ENCODE data around the gene SENP6.
"Not testable (repeated sequence)": the region's sequence is repeated elsewhere in the genome, so short reads cannot be mapped to it uniquely, and the experiment has no call there.

SENP6 gene

GRCh38 chr6:75656479-75656878 lies 54.8 kb downstream of the SENP6 start:
- DNase-seq (ENCODE audit: low read depth in 3 of 3) = no peak

GRCh38 chr6:75657327-75657726 lies 55.6 kb downstream of the SENP6 start:
- DNase-seq (ENCODE audit: low read depth in 3 of 3) = no peak

- no peak for DNase-seq (ENCODE audit: low read depth in 3 of 3)
Observed at GRCh38 chr6:75666592-75666991, 64.9 kb downstream of the SENP6 start.

GRCh38 chr6:75673884-75674283 lies 72.2 kb downstream of the SENP6 start:
- DNase-seq (ENCODE audit: low read depth in 3 of 3) = no peak

GRCh38 chr6:75676377-75676776 lies 74.7 kb downstream of the SENP6 start:
- no peak for DNase-seq (ENCODE audit: low read depth in 3 of 3)

- DNase-seq (ENCODE audit: low read depth in 3 of 3) = not testable (repeated sequence)
Observed at GRCh38 chr6:75682548-75682947, 80.9 kb downstream of the SENP6 start.

GRCh38 chr6:75683005-75683404 lies 81.3 kb downstream of the SENP6 start:
- not testable (repeated sequence) for DNase-seq (ENCODE audit: low read depth in 3 of 3)

GRCh38 chr6:75687535-75687934 lies 85.9 kb downstream of the SENP6 start:
- DNase-seq (ENCODE audit: low read depth in 3 of 3) = not testable (repeated sequence)

GRCh38 chr6:75687937-75688336 lies 86.3 kb downstream of the SENP6 start:
- DNase-seq (ENCODE audit: low read depth in 3 of 3) = not testable (repeated sequence)

- DNase-seq (ENCODE audit: low read depth in 3 of 3) = no peak
Observed at GRCh38 chr6:75689576-75689975, 87.9 kb downstream of the SENP6 start.

- DNase-seq (ENCODE audit: low read depth in 3 of 3) = no peak
Observed at GRCh38 chr6:75691012-75691411, 89.3 kb downstream of the SENP6 start.

GRCh38 chr6:75693534-75693933 lies 91.9 kb downstream of the SENP6 start:
- no peak for DNase-seq (ENCODE audit: low read depth in 3 of 3)

- no peak for DNase-seq (ENCODE audit: low read depth in 3 of 3)
Observed at GRCh38 chr6:75694406-75694805, 92.7 kb downstream of the SENP6 start.

- DNase-seq (ENCODE audit: low read depth in 3 of 3) = not testable (repeated sequence)
Observed at GRCh38 chr6:75708334-75708733, 106.7 kb downstream of the SENP6 start.

GRCh38 chr6:75711173-75711572 lies 109.5 kb downstream of the SENP6 start:
- DNase-seq (ENCODE audit: low read depth in 3 of 3) = no peak

- DNase-seq (ENCODE audit: low read depth in 3 of 3) = no peak
Observed at GRCh38 chr6:75719133-75719532, 117.5 kb downstream of the SENP6 start.

GRCh38 chr6:75723382-75723781 lies 121.7 kb downstream of the SENP6 start:
- no peak for DNase-seq (ENCODE audit: low read depth in 3 of 3)

- no peak for DNase-seq (ENCODE audit: low read depth in 3 of 3)
Observed at GRCh38 chr6:75727206-75727605, 125.5 kb downstream of the SENP6 start.

- DNase-seq (ENCODE audit: low read depth in 3 of 3) = not testable (repeated sequence)
Observed at GRCh38 chr6:75731029-75731428, 129.3 kb downstream of the SENP6 start.

- no peak for DNase-seq (ENCODE audit: low read depth in 3 of 3)
Observed at GRCh38 chr6:75735491-75736186, 134.0 kb downstream of the SENP6 start.

GRCh38 chr6:75743971-75744370 lies 142.3 kb downstream of the SENP6 start:
- DNase-seq (ENCODE audit: low read depth in 3 of 3) = no peak

GRCh38 chr6:75745404-75745803 lies 143.7 kb downstream of the SENP6 start:
- no peak for DNase-seq (ENCODE audit: low read depth in 3 of 3)

- DNase-seq (ENCODE audit: low read depth in 3 of 3) = no peak
Observed at GRCh38 chr6:75746221-75746620, 144.5 kb downstream of the SENP6 start.
